OCI-LY3 (cell line): ENCODE measurements around the gene DBI.
"Not testable (repeated sequence)": the region's sequence is repeated elsewhere in the genome, so short reads cannot be mapped to it uniquely, and the experiment has no call there.

Experiments
- EZH2phosphoT487 ChIP-seq: fragments of 200-600 bp; shearing (Covaris generic); IDR thresholded peaks from 2 replicates; pipeline ENCODE4 v1.6.1; 2018; ENCODE audit warnings: antibody characterized with exemption, mixed run types, low read depth
- TF ChIP-seq, protein P1 (sequence below): fragments of 200-600, 300-600 bp; sonication (generic); IDR thresholded peaks from 2 replicates; pipeline ENCODE4 v1.5.1; 2014; ENCODE audit warnings: antibody characterized with exemption, low read length, low read depth

DNA sequence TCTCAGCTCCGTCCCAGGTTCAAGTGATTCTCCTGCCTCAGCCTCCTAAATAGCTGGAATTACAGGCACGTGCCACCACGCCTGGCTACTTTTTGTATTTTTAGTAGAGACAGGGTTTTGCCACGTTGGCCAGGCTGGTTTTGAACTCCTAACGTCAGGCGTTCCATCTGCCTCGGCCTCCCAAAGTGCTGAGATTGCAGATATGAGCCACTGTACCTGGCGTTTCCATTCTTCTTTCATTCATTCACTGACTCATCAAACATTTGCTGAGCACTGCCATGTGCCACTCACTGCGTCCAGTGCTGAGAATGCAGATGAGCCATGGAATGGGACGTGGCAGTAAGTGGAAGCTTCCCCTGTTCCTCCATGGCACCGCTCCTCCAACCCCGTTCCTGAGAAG is 36.8 kb downstream of the DBI start:
- TF ChIP-seq, protein P1, sequence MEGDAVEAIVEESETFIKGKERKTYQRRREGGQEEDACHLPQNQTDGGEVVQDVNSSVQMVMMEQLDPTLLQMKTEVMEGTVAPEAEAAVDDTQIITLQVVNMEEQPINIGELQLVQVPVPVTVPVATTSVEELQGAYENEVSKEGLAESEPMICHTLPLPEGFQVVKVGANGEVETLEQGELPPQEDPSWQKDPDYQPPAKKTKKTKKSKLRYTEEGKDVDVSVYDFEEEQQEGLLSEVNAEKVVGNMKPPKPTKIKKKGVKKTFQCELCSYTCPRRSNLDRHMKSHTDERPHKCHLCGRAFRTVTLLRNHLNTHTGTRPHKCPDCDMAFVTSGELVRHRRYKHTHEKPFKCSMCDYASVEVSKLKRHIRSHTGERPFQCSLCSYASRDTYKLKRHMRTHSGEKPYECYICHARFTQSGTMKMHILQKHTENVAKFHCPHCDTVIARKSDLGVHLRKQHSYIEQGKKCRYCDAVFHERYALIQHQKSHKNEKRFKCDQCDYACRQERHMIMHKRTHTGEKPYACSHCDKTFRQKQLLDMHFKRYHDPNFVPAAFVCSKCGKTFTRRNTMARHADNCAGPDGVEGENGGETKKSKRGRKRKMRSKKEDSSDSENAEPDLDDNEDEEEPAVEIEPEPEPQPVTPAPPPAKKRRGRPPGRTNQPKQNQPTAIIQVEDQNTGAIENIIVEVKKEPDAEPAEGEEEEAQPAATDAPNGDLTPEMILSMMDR, result not testable (repeated sequence)
- TF ChIP-seq EZH2phosphoT487, result not testable (repeated sequence)
